C4-2B (cell line): ENCODE data around the gene RABEP1.

ENCODE experiments used
- H3K27ac ChIP-seq: fragments of 450-650 bp; 2 replicates; pipeline ENCODE4 v1.5.1; 2017
- CTCF ChIP-seq: fragments of 450-650 bp; conservative IDR thresholded peaks from 2 replicates; pipeline ENCODE4 v1.5.1; 2017; ENCODE audit warnings: mild to moderate bottlenecking
- ZFX ChIP-seq: fragments of 450-650 bp; IDR thresholded peaks from 2 replicates; pipeline ENCODE4 v1.6.1; 2017

The RABEP1 gene

GRCh38 chr17:5241861-5242671 lies 40.0 kb upstream of the RABEP1 start:
- no peak for TF ChIP-seq ZFX
- TF ChIP-seq CTCF: no peak
- H3K27ac ChIP-seq: no peak overlapping the region

- TF ChIP-seq ZFX: no peak
- TF ChIP-seq CTCF: no peak
- no peak overlapping the region for H3K27ac ChIP-seq
Observed at GRCh38 chr17:5247621-5248020, 34.5 kb upstream of the RABEP1 start.

GRCh38 chr17:5248821-5249479 lies 33.1 kb upstream of the RABEP1 start:
- H3K27ac ChIP-seq: no peak overlapping the region
- TF ChIP-seq CTCF (no peak), ZFX (no peak)

- TF ChIP-seq CTCF (peak; percentile 85), ZFX (no peak)
- H3K27ac ChIP-seq: no peak overlapping the region
Observed at GRCh38 chr17:5249615-5250014, 32.5 kb upstream of the RABEP1 start.

GRCh38 chr17:5254414-5254813 lies 27.7 kb upstream of the RABEP1 start:
- TF ChIP-seq CTCF: no peak
- no peak for TF ChIP-seq ZFX
- no peak overlapping the region for H3K27ac ChIP-seq

- no peak overlapping the region for H3K27ac ChIP-seq
Observed at GRCh38 chr17:5254903-5255521, 27.1 kb upstream of the RABEP1 start.

More at GRCh38 chr17:5254903-5255521, 27.1 kb upstream of the RABEP1 start:
- TF ChIP-seq CTCF (no peak), ZFX (no peak)
